Measurements from ENCODE around the gene TRIP12. TPM values are rescaled to one million over a fixed set of nuclear protein-coding genes. Genes with fewer than 3 reads are reported as not detected.

TRIP12 gene
- total and polyA plus RNA-seq, 2 donors (not counting 3 experiments of a cell fraction or from before 2014, with no cell fraction given) = 53.8 to 278 TPM

DNA sequence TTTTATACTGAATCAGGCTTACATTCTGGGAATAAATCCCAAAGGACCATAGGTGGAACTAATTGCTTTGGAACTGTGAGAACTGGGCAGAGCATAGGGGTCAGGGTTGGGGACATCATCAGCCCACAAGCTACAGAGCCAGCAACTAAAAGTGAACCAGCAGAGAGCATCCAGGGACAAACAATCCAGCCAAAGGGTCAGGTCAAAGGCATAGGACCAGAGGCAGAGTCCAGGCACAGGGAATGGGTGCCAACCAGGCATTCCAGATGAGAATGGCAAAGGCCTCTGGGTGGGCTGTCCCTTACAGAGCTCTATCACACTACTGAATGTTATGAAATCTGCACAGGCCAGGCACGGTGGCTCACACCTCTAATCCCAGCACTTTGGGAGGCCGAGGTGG, 195.2 kb downstream of the TRIP12 start:
- dilution Hi-C loops (cut with MboI; ENCODE audit: extremely low pct_ligation_motif_present, low sequenced_read_pairs) (no loop called here), intact Hi-C loops (cut with micrococcal nuclease) (no loop called here)
- Histone ChIP-seq H3K27ac (ENCODE audit: insufficient read depth, low read depth, low read length) (no peak overlapping the region), H3K9me3 (replicated peaks; ENCODE audit: control insufficient read depth, insufficient read depth, low read length) (no peaks in the 10 kb centered on the region), H3K36me3 (ENCODE audit: control insufficient read depth in 2 of 2, extremely low read depth in 1 of 2, insufficient read depth in 2 of 2, low read length in 2 of 2) (no peaks in the 10 kb centered on the region), H3K9me1 (replicated peaks; ENCODE audit: control insufficient read depth, extremely low read depth, insufficient read depth, low read length) (no peaks in the 10 kb centered on the region), H3K4me1 (ENCODE audit: control insufficient read depth, extremely low read depth, insufficient read depth, low read length) (no peaks in the 10 kb centered on the region), H2AFZ (ENCODE audit: low read depth, low read length) (no peak overlapping the region), H3K79me2 (ENCODE audit: control insufficient read depth, insufficient read depth, low read length) (no peaks in the 10 kb centered on the region), H3K27me3 (ENCODE audit: control insufficient read depth in 2 of 2, insufficient read depth in 2 of 2, low read length in 2 of 2) (no peaks in the 10 kb centered on the region), H3K9ac (replicated peaks; ENCODE audit: extremely low read depth, insufficient read depth, low read length) (no peak overlapping the region), H3K4me2 (ENCODE audit: insufficient read depth, low read length) (no peak overlapping the region), H4K20me1 (replicated peaks; ENCODE audit: control insufficient read depth, extremely low read depth, insufficient read depth, low read length) (no peaks in the 10 kb centered on the region), H3K4me3 (replicated peaks in 1 of 3; ENCODE audit: insufficient read depth in 1 of 3, low read depth in 1 of 3, low read length in 3 of 3) (no peak overlapping the region)
- FAIRE-seq = no peak
- DNase-seq (ENCODE audit: low read depth, low spot score) = no peak
- TF ChIP-seq JUN (IDR thresholded peaks at IDR 0.05; ENCODE audit: borderline replicate concordance, insufficient read depth, insufficient read length, low read depth) = no peak
- TF ChIP-seq, protein P1, sequence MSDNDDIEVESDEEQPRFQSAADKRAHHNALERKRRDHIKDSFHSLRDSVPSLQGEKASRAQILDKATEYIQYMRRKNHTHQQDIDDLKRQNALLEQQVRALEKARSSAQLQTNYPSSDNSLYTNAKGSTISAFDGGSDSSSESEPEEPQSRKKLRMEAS (IDR thresholded peaks at IDR 0.05; ENCODE audit: insufficient read depth, insufficient read length) = no peak
- TF ChIP-seq GATA2 (IDR thresholded peaks at IDR 0.05; ENCODE audit: insufficient read depth, insufficient read length, low read depth, low read length) = no peak
- no peak for TF ChIP-seq FOS (IDR thresholded peaks at IDR 0.05; ENCODE audit: borderline replicate concordance, insufficient read depth, low read length)
- TF ChIP-seq EZH2 (IDR thresholded peaks at IDR 0.05; ENCODE audit: borderline replicate concordance, low read depth, low read length, severe bottlenecking) = no peak
- TF ChIP-seq, protein P2, sequence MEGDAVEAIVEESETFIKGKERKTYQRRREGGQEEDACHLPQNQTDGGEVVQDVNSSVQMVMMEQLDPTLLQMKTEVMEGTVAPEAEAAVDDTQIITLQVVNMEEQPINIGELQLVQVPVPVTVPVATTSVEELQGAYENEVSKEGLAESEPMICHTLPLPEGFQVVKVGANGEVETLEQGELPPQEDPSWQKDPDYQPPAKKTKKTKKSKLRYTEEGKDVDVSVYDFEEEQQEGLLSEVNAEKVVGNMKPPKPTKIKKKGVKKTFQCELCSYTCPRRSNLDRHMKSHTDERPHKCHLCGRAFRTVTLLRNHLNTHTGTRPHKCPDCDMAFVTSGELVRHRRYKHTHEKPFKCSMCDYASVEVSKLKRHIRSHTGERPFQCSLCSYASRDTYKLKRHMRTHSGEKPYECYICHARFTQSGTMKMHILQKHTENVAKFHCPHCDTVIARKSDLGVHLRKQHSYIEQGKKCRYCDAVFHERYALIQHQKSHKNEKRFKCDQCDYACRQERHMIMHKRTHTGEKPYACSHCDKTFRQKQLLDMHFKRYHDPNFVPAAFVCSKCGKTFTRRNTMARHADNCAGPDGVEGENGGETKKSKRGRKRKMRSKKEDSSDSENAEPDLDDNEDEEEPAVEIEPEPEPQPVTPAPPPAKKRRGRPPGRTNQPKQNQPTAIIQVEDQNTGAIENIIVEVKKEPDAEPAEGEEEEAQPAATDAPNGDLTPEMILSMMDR (IDR thresholded peaks at IDR 0.05; ENCODE audit: extremely low read depth in 1 of 2, insufficient read depth in 1 of 2, low read depth in 1 of 2, low read length in 2 of 2) = no peak
- ChIA-PET POLR2A (no interaction called here), CTCF (no interaction called here)
- no TSS peak for BruUV-seq (replicated peaks)
